GM11168 (cell line): ENCODE results near the gene CCDC77.
"Not testable (repeated sequence)": the region's sequence is repeated elsewhere in the genome, so short reads cannot be mapped to it uniquely, and the experiment has no call there.

Source experiments
- in situ Hi-C: fragments of 300-500 bp; cut with MboI; formaldehyde crosslinking; loops from one replicate; pipeline ENCODE4 v1.12.0; 2022; ENCODE audit warnings: low sequenced_read_pairs; ENCODE audit not compliant: unreplicated experiment

Gene CCDC77

GRCh38 chr12:401235-402028 is at the start of gene CCDC77:
CCDC77 (plus strand) TSS chr12:401644; CDS start chr12:409384, 7,740 bp downstream.
- in situ Hi-C loops = no loop called here

GRCh38 chr12:356276-356988 is 45.0 kb upstream of the CCDC77 start:
- in situ Hi-C loops = no loop called here

GRCh38 chr12:359091-359490 is 42.4 kb upstream of the CCDC77 start:
- in situ Hi-C loops = no loop called here

- in situ Hi-C loops = no loop called here
Observed at GRCh38 chr12:366820-367219, 34.6 kb upstream of the CCDC77 start.

GRCh38 chr12:367972-368371 is 33.5 kb upstream of the CCDC77 start:
- in situ Hi-C loops = no loop called here

GRCh38 chr12:370739-371485 is 30.5 kb upstream of the CCDC77 start:
- in situ Hi-C loops = not testable (repeated sequence)

GRCh38 chr12:386651-387050 is 14.8 kb upstream of the CCDC77 start:
- in situ Hi-C loops = no loop called here

GRCh38 chr12:388012-388411 is 13.4 kb upstream of the CCDC77 start:
- in situ Hi-C loops = no loop called here

GRCh38 chr12:388541-389141 is 12.8 kb upstream of the CCDC77 start:
- in situ Hi-C loops = no loop called here

GRCh38 chr12:389142-390096 is 12.0 kb upstream of the CCDC77 start, which contains the start of gene KDM5A:
KDM5A (minus strand) TSS chr12:389320; CDS start chr12:389091, 229 bp downstream.
- in situ Hi-C loops = no loop called here

- in situ Hi-C loops = no loop called here
Observed at GRCh38 chr12:400828-401227, 616 bp upstream of the CCDC77 start.

- in situ Hi-C loops = no loop called here
Observed at GRCh38 chr12:402029-402389, 565 bp downstream of the CCDC77 start.

GRCh38 chr12:414859-415258 is 13.4 kb downstream of the CCDC77 start:
- in situ Hi-C loops = no loop called here

- in situ Hi-C loops = no loop called here
Observed at GRCh38 chr12:418432-418831, 17.0 kb downstream of the CCDC77 start.

GRCh38 chr12:422526-422925 is 21.1 kb downstream of the CCDC77 start:
- in situ Hi-C loops = no loop called here

GRCh38 chr12:435737-436136 is 34.3 kb downstream of the CCDC77 start:
- in situ Hi-C loops = not testable (repeated sequence)

- in situ Hi-C loops = loop anchor here (10.0 kb wide), 1 partner anchor 112 kb away; no protein-coding TSS in a partner anchor
Observed at GRCh38 chr12:442235-442884, 40.9 kb downstream of the CCDC77 start.

GRCh38 chr12:447141-447540 is 45.7 kb downstream of the CCDC77 start:
- in situ Hi-C loops = loop anchor here (10.0 kb wide), 1 partner anchor 108 kb away; no protein-coding TSS in a partner anchor

- in situ Hi-C loops = loop anchor here (10.0 kb wide), 1 partner anchor 106 kb away; no protein-coding TSS in a partner anchor
Observed at GRCh38 chr12:449203-449602, 47.8 kb downstream of the CCDC77 start.
